ENCODE results near the gene PRELID3B. TPM values are rescaled to one million over a fixed set of nuclear protein-coding genes. Genes with fewer than 3 reads are reported as not detected.

Gene PRELID3B
- total and polyA plus RNA-seq, 2 of the 8 experiments (the other 6 are each of a cell fraction or from before 2014, with no cell fraction given), result 8.1 to 50.5 TPM

DNA sequence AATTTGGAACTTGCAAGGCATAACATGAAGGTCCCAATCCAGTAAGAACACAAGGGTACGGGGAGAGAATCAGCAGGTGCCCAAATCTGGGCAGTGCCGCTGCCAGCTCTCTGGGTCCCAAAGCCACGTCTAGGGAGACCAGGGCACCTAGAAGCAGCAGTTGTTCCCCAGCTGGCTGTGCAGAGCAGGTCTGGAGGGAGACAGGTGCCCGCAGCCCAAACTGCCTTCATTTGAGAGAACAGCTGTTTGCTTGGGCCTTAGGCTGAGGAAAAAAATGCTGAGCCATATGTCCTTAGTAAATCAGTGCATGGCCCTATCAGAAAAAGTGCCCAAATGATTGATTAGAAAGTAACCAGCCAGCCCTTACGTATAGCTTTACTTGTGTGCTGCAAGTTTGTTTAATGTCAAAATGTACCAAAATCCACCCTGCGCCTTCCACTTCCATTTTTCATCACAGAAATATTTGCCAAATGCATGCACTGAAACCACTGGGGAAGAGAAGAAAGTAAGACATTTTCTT is 9.1 kb upstream of the PRELID3B start:
- Histone ChIP-seq H3K36me3 (ENCODE audit: control insufficient read depth in 2 of 4, insufficient read depth in 4 of 4, low read length in 3 of 4) (no peaks in the 10 kb centered on the region), H2BK15ac (ENCODE audit: low read length) (no peak overlapping the region), H2BK12ac (ENCODE audit: low read depth, low read length) (no peak overlapping the region), H4K8ac (ENCODE audit: extremely low read depth, insufficient read depth, low read length) (0 out of 2 replicates have a peak overlapping the region, but pooled peaks have one; percentile 6), H3K9me3 (ENCODE audit: insufficient read depth in 2 of 2, low read depth in 1 of 2, low read length in 1 of 2) (no peaks in the 10 kb centered on the region), H4K5ac (ENCODE audit: insufficient read length, low read depth, low read length) (no peak overlapping the region), H3K14ac (ENCODE audit: insufficient read length) (no peak overlapping the region), H3K27ac (ENCODE audit: low read depth, low read length) (no peak overlapping the region), H2AK5ac (ENCODE audit: low read depth, low read length) (no peak overlapping the region), H4K91ac (replicated peaks; ENCODE audit: insufficient read length, low read length) (no peak overlapping the region), H3K4me2 (ENCODE audit: insufficient read depth in 1 of 2, low read depth in 2 of 2, low read length in 2 of 2) (no peak overlapping the region), H2BK5ac (ENCODE audit: low read depth, low read length) (no peak overlapping the region), H3K4me3 (ENCODE audit: extremely low read depth in 1 of 4, insufficient read depth in 2 of 4, low read depth in 3 of 4, low read length in 4 of 4) (no peak overlapping the region), H3K18ac (ENCODE audit: extremely low read depth, low read length) (no peak overlapping the region), H4K20me1 (replicated peaks in 1 of 2; ENCODE audit: control insufficient read depth in 1 of 2, insufficient read depth in 2 of 2, low read length in 2 of 2) (no peaks in the 10 kb centered on the region), H3K56ac (replicated peaks; ENCODE audit: insufficient read length, low read depth, low read length) (no peak overlapping the region), H3K23me2 (ENCODE audit: low read depth, low read length) (no peaks in the 10 kb centered on the region), H3K79me2 (ENCODE audit: control insufficient read depth in 1 of 2, insufficient read depth in 2 of 2, low read length in 2 of 2) (no peaks in the 10 kb centered on the region), H3K9ac (replicated peaks in 1 of 4; ENCODE audit: extremely low read depth in 1 of 4, low read depth in 3 of 4, low read length in 3 of 4) (no peak overlapping the region), H3K23ac (ENCODE audit: insufficient read length) (no peak overlapping the region), H3K27me3 (replicated peaks in 1 of 4; ENCODE audit: control insufficient read depth in 3 of 4, extremely low read depth in 1 of 4, insufficient read depth in 3 of 4, low read length in 3 of 4) (no peaks in the 10 kb centered on the region), H3K4ac (replicated peaks; ENCODE audit: insufficient read length, low read depth, low read length) (no peak overlapping the region), H3K4me1 (replicated peaks in 1 of 4; ENCODE audit: control insufficient read depth in 3 of 4, insufficient read depth in 4 of 4, low read length in 3 of 4) (no peaks in the 10 kb centered on the region), H2AFZ (ENCODE audit: low read length) (no peak overlapping the region), H2BK20ac (ENCODE audit: low read length) (no peak overlapping the region), H2BK120ac (replicated peaks; ENCODE audit: low read depth, low read length) (no peak overlapping the region), H3K79me1 (ENCODE audit: low read depth, low read length) (no peaks in the 10 kb centered on the region)
- ChIA-PET POLR2A (ENCODE audit: partially characterized antibody) (interaction anchor here (1.7 kb wide), 1 partner anchor 11 kb away, joined by 3 read pairs; no protein-coding TSS in a partner anchor), CTCF (ENCODE audit: partially characterized antibody) (no interaction called here)
- no peak for DNase-seq (ENCODE audit: low read depth in 1 of 2, low spot score in 2 of 2)
- TF ChIP-seq, protein P1, sequence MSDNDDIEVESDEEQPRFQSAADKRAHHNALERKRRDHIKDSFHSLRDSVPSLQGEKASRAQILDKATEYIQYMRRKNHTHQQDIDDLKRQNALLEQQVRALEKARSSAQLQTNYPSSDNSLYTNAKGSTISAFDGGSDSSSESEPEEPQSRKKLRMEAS (IDR thresholded peaks at IDR 0.05), result no peak
- TF ChIP-seq RAD21 (IDR thresholded peaks at IDR 0.05 in 1 of 2, conservative IDR thresholded peaks at IDR 0.05 in 1 of 2; ENCODE audit: low read depth in 2 of 2, low read length in 2 of 2) (no peak), TBP (IDR thresholded peaks at IDR 0.05; ENCODE audit: low read depth, low read length) (no peak), CBX5 (IDR thresholded peaks at IDR 0.05; ENCODE audit: low read depth, low read length) (no peak), CHD2 (IDR thresholded peaks at IDR 0.05; ENCODE audit: low read length) (no peak), CEBPB (IDR thresholded peaks at IDR 0.05; ENCODE audit: low read depth, low read length) (no peak), CHD1 (IDR thresholded peaks at IDR 0.05; ENCODE audit: low read depth, low read length) (no peak)
- no peak for FAIRE-seq
- 87% methylated on average over 6 of the region's 6 CpGs; no CpG with 5 or more reads in 1 of the 2 experiments for WGBS, 2 experiments (ENCODE audit: extremely low coverage in 1 of 2, insufficient coverage in 1 of 2, insufficient read length in 1 of 2, insufficient replicate concordance in 2 of 2, low coverage in 1 of 2, low lambda C conversion rate in 2 of 2, missing lambda C conversion rate in 1 of 2)
